Effector CD8-positive, alpha-beta T cell (primary cell): ENCODE results near the gene HS2ST1.
"Not testable (repeated sequence)": the region's sequence is repeated elsewhere in the genome, so short reads cannot be mapped to it uniquely, and the experiment has no call there.

Experiments used
- DNase-seq: peaks from one replicate; lab custom pipeline; 2025; lab: John Stamatoyannopoulos, UW

Gene HS2ST1

DNA sequence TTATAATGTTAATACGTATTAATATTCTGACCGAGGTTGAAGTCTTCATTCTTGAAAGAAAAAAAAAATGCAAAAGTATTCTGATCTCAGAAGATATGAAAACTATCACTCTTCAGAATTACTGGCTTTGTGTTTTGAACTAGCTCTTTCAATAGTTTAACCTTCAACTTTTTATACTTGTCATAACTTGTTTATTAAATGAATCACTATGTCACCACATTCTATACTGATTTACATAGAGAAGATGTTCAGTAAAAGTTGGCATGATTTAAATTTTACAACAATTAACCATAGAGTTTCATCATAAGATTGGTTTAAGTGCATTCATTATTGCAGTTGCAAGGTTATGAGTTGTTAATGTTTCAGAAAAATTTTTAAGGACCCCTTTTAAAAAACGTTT lies 57.3 kb downstream of the HS2ST1 start:
- DNase-seq = no peak

DNA sequence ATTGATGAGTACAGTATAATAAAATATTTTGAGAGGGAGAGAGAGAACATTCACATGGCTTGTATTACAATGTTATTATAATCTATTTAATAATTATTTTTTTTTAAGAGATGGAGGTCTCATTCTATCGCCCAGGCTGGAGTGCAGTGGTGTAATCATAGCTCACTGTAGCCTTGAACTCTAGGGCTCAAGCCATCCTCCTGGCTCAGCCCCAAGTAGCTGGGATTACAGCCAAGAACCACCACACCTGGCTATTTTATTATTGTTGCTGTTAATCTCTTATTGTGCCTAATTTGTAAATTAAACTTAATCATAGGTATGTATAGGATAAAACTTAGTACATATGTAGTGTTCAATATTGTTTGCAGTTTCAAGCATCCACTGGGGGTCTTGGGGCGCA lies 57.8 kb downstream of the HS2ST1 start:
- DNase-seq = no peak

DNA sequence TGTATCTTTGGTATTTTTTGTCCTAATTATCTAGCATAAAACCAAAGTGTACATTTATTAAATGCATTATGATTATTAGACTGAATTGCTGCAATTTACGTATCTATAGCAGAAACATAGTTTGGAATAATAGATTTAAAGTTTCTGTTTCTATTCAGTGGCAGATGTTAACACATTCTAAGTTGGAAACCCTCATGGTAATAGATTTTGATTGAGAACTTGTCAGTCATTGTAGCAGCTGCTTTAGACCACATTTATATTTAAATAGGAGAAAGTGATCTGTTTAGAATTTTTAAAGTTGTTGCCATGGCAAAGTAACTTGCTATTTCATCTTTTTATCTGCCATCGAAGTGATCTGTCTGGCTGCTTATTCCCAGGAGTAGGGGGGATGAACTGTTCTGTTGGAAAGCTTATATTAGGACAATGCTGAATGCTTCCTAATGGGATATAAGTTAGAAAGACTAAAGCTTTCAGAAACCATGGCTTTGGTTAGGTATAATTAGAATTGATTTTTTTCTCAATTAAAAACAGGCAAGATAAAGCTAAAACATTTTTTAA lies 61.6 kb downstream of the HS2ST1 start:
- DNase-seq = no peak

GRCh38 chr1:86976664-86977063 lies 62.2 kb downstream of the HS2ST1 start:
- no peak for DNase-seq

DNA sequence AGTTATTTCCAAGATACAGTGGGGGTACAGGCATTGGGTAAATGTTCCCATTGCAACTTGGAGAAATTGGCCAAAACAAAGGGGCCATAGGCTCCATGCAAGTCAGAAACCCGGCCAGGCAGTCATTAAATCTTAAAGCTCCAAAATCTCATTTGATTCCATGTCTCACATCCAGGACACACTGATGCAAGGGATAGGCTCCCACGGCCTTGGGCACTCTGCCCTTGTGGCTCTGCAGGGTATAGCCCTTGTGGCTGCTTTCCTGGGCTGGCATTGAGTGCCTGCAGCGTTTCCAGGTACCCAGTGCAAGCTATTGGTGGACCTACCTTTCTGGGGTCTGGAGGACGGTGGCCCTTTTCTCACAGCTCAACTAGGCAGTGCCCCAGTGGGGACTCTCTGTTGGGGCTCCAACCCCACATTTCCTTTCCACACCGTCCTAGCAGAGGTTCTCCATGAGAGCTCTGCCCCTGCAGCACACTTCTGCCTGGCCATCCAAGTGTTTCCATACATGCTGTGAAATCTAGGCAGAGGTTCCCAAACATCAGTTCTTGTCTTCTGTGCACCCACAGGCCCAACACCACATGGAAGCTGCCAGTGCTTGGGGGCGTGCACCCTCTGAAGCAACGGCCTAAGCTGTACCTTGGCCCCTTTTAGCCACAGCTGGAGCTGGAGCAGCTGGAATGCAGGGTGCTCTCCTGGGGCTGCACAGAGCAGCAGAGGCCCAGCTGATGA lies 67.2 kb downstream of the HS2ST1 start:
- DNase-seq = no peak

- not testable (repeated sequence) for DNase-seq
Measured at GRCh38 chr1:86983677-86984076, 69.2 kb downstream of the HS2ST1 start.

GRCh38 chr1:86987446-86987845 lies 73.0 kb downstream of the HS2ST1 start:
- DNase-seq = no peak

DNA sequence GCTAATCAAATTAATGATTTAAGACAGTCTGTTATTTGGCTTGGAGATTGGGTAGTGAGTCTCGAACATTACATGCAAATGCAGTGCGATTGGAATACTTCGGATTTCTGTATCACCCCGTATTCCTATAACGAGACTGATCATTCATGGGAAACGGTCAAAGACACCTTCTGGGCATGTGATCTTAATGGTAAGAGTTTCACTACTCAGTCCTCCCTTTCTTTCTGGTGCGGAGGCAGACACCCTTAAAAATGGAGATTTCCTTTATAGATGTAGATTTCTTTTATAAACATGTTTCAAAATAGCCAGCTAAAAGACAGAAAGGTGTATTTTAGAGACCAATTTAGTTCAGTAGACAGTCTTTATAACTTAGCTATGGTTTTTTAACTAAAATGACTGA lies 74.4 kb downstream of the HS2ST1 start:
- DNase-seq = no peak

DNA sequence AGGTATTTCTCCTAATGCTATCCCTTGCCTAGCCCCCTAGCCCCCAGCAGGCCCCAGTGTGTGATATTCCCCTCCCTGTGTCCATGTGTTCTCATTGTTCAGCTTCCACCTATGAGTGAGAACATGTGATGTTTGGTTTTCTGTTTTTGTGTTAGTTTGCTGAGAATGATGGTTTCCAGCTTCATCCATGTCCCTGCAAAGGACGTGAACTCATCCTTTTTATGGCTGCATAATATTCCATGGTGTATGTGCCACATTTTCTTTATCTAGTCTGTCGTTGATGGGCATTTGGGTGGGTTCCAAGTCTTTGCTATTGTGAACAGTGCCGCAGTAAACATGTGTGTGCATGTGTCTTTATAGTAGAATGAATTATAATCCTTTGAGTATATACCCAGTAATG lies 75.3 kb downstream of the HS2ST1 start:
- not testable (repeated sequence) for DNase-seq

- no peak for DNase-seq
Measured at GRCh38 chr1:86990826-86991225, 76.4 kb downstream of the HS2ST1 start.

DNA sequence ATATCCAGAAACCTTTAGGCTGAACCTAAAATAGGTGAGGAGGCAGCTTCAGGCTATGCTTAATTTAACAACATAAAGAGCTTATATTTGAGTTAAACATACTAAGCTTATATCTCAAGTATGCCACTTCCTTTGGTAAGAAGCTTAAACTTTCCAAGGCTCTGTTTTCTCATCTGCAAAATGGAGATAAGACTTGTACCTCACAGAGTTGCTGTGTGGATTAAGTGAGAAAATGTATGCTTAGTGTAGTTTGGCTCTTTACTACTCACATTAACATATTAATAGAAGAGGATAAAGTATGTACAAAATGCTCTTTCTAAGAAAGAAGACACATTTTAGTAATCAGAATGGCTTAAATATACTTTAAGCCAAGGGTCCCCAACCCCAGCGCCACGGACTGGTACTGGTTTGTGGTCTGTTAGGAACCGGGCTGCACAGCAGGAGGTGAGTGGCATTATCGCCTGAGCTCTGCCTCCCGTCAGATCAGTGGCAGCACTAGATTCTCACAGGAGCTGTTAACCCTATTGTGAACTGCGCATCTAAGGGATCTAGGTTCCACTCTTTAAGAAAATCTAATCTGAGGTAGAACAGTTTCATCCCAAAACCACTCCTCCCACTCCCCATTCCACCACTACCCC lies 77.2 kb downstream of the HS2ST1 start:
- no peak for DNase-seq

DNA sequence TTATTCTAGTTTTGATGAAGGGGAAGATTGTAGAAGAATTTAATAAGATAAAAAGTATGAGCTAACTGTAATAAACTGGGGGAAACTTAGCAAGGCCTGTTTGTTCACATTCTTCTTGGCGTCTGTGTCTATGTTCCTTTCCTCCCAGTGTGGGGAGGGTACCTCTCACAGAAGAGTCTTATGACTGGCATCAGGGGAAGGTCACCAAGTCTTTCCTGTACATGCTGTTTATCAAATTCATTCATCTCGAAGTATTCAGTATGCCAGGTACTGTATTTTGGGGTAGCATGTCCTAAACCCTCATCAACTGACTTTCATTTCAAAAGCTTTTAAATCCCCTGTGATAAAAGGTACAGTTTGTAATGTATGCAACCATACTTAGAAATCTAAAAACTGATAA lies 78.4 kb downstream of the HS2ST1 start:
- DNase-seq = no peak

DNA sequence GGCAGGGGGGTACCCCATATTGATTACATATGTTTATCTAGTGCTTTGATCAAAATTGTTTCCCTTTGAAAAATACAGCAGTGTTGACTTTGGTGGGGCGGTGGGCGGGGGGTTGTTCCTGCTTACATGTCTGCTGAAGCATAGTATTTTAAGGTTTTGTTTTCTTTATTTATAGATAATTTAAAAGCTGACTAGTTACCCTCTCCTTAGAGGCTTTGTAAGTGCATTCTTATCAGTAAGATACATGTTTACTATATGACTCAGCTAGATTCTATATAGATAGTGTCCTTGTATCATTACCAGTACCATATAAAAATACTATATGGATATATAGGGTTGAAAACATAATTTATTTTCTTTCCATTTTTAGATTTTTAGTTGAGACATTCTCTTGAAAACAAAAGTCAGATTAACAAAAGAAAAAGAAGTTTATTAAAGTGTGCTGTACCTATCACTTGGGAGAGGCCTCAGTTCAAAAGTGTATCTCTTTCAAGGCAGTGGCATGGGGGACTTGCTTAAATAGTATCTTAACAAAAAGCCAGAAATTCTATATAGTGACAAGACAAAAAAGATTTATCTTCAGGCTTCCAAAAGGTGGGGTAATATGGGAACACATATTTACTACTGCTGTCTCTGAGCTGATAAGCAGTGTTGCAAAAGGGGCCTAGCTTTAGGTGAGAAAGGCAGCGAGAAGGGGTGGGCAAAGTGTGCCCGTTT lies 79.0 kb downstream of the HS2ST1 start:
- DNase-seq = no peak

DNA sequence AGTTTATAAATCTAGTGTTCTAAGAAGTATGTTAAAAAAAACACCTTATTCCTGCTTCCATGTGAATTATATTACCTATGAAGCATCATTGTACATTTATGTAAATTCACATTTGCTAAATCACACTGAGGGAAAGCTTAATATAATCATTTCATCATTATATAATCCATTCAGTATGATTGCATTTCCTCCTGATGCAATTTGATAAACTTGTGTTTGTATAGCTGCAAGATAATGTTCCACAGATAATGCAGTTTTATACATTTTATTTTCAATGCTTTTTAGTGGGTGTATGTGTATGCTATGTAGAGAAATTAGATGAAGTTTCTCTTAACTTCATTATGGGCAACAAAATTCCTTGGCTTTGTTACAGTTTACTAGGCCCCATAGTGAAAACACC lies 79.6 kb downstream of the HS2ST1 start:
- DNase-seq = no peak

DNA sequence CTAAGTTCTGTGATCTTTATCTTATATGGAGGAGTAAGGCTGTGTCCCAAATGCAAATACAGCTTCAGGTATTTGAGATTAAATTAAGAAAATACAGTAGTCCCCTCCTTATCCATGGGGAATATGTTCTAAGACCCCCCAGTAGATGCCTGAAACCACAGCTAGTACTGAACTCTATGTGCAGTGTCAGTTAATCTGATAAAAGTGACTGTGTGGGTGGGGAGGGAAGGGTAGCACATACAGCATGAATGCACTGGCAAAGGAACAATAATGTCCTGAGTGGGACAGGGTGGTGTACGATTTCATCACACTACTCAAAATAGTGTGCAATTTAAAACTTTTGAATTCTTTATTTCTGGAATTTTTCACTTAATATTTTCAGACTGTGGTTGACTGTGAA lies 83.1 kb downstream of the HS2ST1 start:
- DNase-seq = no peak

DNA sequence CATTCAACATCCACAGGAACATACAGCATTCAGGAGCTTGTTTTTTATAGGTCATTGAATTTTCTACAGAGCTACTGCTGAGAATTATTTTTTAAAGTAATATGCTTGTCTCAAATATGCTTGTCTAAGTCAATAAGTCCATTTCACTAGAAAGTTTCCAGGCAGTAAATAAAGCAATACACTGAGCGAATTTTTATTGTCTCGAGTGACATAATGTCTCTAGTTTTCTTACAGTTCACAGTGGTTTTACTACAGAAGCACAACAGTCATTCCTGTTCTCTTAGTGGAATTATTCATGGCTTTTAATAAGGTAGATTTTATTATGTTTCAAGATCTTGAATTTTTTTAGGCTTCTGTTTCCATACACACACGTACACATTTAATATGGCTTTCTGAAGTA lies 83.8 kb downstream of the HS2ST1 start:
- DNase-seq = no peak

DNA sequence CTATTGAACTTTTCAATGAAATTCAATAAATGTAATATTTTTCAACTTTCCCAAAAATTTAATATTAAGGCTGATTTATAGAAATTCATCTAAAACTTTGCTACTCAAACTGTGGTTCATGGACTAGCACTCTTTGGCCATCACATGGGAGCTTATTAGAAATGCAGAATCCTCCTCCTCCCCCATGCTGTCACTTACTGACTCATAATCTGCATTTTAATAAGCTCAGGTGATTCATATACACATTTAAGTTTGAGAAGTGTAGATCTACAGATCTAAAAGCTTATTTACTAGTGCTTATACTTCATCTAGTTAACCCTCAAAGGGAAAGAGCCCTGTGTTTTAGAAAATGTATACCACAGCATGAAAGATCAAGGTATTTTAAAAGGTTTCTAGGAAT lies 84.3 kb downstream of the HS2ST1 start:
- DNase-seq = no peak

DNA sequence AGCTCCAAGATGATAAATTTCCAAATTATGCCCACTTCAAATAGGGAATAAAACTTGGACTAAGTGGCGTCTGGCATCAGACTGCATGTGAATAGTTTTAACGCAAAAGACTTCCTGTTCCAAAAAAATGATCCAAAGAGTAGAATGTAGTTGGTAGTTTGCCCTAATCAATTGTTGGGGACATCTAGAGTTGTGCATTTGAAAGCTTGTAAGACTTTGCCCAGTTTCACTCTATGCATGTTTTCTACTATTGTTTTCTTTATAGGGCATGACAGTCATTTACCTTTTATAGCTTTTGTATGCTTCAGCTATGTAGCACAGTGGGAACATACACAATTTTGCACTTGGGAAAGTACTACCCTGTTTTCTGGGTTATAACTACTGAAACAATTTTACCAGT lies 86.0 kb downstream of the HS2ST1 start:
- DNase-seq = no peak

- no peak for DNase-seq
Measured at GRCh38 chr1:87004857-87005256, 90.4 kb downstream of the HS2ST1 start.

DNA sequence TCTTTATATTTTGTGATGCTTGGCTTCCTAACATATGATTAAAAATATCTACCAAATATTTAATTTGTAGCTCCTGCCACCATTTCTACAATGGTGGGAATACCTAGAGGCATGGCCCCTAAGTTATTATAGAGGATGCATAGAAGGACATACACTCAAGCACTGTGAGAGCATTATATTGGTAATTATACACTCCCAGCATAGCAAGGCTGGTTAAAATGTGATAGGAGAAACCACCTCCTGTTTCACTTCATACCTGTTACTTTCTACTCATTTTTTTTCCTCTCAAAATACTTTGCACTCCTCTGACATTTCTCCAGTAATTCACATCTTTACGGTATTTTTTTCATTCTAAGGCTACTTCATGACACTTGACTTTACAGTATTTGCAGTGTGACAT lies 92.9 kb downstream of the HS2ST1 start:
- no peak for DNase-seq

DNA sequence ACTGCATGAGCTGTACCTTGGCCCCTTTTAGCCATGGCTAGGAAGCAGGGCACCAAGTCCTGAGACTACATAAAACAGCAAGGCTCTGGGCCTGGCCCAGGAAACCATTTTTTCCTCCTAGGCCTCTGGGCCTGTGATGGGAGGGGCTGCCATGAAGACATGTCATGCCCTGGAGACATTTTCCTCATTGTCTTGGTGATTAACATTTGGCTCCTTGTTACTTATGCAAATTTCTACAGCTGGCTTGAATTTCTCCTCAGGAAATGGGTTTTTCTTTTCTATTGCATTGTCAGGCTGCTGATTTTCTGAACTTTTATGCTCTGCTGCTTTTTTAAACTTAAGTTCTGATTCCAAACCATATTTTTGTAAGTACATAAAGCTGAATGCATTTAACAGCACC lies 99.0 kb downstream of the HS2ST1 start:
- not testable (repeated sequence) for DNase-seq

GRCh38 chr1:87017998-87018672 lies 103.7 kb downstream of the HS2ST1 start:
- no peak for DNase-seq
